ENCODE results near the gene BLACAT1.

- TF ChIP-seq, protein P1, sequence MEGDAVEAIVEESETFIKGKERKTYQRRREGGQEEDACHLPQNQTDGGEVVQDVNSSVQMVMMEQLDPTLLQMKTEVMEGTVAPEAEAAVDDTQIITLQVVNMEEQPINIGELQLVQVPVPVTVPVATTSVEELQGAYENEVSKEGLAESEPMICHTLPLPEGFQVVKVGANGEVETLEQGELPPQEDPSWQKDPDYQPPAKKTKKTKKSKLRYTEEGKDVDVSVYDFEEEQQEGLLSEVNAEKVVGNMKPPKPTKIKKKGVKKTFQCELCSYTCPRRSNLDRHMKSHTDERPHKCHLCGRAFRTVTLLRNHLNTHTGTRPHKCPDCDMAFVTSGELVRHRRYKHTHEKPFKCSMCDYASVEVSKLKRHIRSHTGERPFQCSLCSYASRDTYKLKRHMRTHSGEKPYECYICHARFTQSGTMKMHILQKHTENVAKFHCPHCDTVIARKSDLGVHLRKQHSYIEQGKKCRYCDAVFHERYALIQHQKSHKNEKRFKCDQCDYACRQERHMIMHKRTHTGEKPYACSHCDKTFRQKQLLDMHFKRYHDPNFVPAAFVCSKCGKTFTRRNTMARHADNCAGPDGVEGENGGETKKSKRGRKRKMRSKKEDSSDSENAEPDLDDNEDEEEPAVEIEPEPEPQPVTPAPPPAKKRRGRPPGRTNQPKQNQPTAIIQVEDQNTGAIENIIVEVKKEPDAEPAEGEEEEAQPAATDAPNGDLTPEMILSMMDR (IDR thresholded peaks at IDR 0.05): no peak
- TF ChIP-seq POLR2A (IDR thresholded peaks at IDR 0.05) (no peak), POLR2AphosphoS5 (IDR thresholded peaks at IDR 0.05) (no peak), EP300 (IDR thresholded peaks at IDR 0.05; ENCODE audit: low read depth) (no peak)
Measured at GRCh38 chr1:205481218-205481617, 25.4 kb upstream of the BLACAT1 start.

Measured in transverse colon (tissue), 4 donors.